Hematopoietic multipotent progenitor cell treated with erythropoietin and hydrocortisone succinate and interleukin-3 and kit ligand, for 6 days (in vitro differentiated cells): ENCODE data around the gene ANXA3.
"Not testable (repeated sequence)": the region's sequence is repeated elsewhere in the genome, so short reads cannot be mapped to it uniquely, and the experiment has no call there.

Experiments used
- DNase-seq: peaks from one replicate; pipeline ENCODE4 v3.0.0-alpha.2; 2015

ANXA3 gene

DNA sequence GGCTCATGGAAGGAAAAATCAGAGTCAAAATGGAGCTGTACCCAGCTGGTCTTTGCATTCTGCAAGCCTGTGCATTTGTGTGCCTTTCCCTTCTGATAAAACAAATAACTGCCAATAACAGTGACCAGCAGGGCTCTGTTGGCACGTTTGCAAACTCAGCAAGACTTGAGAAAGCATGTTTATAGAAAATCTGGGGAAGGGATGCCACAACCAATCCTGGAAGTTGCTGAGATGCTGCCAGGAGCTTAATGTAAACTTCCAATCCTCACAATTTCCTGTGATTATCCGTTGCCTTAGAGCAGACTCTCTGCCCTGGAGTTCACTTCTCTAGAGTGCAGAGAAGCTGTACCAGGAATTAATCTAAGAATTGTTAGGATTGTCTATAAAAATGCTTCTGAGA lies 6.9 kb upstream of the ANXA3 start:
- no peak for DNase-seq

DNA sequence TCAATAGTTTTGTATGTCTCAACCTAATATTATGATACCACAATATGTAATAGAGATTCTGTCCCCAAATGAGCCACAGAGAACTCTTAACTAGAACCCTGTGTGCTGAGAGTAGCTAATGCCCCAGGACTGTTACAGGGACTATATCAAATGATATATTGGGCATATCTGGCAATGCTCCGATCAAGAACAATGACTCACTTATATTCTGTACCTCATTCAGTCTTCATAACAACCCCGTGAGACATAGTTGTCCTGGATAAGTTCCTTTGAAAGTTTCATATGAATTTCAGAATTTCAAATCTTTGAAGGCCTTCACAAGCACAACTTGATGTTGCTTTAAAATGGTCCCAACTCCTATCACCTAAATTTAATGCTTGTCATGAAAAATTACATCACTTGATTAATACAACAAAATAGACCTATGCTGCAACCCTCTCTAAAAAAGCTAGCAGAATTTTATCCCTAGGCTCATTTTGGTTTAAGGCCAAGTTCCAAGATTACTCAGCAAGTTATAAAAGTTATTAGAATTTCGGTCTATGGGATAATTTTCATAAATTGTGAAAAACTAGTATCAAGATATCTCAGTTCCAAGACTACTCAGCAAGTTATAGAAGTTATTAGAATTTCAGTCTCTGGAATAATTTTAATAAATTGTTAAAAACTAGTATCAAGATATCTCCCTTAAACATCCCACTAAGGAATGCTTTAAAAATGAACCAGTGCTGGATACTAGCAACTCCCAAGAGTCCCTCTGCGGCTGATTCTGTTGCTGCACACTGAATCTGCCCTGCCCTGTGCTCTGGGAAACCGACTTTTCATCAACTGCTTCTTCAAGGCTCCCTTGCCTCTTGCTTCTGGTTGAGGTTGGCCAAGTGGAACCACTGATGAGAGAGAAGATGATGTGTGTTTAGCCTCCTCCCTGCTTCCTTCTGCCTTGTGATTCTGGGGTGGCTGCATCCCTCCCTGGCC lies 6.0 kb upstream of the ANXA3 start:
- no peak for DNase-seq

- DNase-seq: not testable (repeated sequence)
Measured at GRCh38 chr4:78547899-78548298, 3.7 kb upstream of the ANXA3 start.

DNA sequence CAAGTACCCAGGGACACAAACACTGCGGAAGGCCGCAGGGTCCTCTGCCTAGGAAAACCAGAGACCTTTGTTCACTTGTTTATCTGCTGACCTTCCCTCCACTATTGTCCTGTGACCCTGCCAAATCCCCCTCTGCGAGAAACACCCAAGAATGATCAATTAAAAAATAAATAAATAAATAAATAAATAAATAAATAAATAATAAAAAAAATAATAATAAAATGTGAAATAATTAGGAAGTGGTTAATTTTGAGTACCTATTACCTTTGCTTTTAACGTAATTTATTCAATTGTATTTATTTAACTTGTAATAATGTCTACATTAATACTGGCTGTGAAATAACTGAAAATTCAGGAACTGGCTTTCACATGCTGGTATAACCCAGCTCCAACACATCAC lies 2.7 kb upstream of the ANXA3 start:
- DNase-seq: not testable (repeated sequence)

DNA sequence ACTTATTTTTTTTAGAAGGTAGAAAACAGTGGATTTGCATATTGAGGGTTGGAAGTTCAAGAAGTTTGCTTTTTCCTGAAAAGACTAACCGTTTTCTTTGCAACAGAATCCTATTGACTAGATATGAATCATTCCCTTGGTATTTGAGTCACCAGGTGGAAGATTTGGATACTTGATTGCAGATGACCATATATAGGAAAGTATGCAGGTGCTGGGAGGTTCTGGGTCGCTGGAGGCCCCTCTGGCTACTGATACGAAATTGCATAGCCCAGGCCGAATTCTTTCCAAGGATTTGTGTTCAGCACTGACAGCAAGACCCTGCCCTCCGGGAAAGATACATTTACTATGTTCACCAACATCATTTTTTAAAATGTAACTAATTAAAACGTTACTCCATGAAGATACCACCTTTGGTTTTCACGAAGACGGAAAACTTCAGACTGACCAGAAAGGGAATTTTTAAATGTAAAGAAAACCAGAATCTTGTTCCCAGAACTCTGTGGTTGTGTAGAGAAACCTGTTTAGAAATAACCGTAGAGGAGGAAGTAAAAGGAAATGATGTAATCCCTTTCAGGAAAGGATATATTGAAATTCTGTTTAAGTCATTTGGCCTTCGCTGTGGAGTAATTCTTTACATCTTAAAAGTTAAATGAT lies 946 bp downstream of the ANXA3 start:
- DNase-seq: peak; percentile 27

GRCh38 chr4:78553043-78553396 lies 1.4 kb downstream of the ANXA3 start:
- DNase-seq: no peak

GRCh38 chr4:78553529-78554060 lies 2.0 kb downstream of the ANXA3 start:
- no peak for DNase-seq

DNA sequence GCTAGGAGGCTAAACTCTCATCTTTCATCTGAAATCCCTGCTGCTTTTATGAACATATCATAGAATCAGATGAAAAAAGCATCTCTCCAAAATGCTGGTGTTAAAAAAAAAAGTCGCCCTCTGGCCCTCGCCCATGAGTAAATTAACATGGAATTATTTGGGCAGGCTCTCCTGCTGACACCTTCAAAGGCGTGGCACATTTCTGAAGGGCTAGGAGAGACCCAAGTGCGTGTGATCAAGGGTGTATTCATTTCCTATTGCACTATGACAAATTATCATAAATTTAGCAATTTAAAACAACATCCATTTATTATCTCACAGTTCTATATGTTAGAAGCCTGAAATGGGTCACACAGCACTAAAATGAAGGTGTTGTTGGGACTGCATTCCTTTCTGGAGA lies 5.1 kb downstream of the ANXA3 start:
- DNase-seq: no peak

- no peak for DNase-seq
Measured at GRCh38 chr4:78557841-78558240, 6.3 kb downstream of the ANXA3 start.

DNA sequence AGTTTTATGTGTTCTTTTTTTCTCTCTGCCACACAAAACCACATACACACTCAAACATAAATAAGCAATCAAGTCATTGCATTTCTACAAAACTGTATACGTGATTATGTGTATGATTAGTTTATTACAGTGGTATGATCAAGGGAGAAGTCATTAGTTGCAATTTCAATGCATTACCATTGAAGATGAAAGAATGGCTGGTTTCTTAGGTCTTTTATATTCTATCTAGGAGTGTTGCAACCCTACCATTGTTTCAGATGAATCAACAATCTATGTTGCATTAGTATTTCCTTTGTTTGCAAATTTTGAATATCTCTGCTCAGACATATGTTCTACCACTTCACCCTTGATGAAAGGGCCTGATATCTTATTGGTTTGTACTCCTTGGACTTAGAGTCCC lies 6.8 kb downstream of the ANXA3 start:
- DNase-seq: no peak

GRCh38 chr4:78560296-78560963 lies 8.9 kb downstream of the ANXA3 start:
- DNase-seq: no peak

- DNase-seq: no peak
Measured at GRCh38 chr4:78561677-78562076, 10.1 kb downstream of the ANXA3 start.

- DNase-seq: no peak
Measured at GRCh38 chr4:78562687-78563086, 11.1 kb downstream of the ANXA3 start.

- no peak for DNase-seq
Measured at GRCh38 chr4:78565971-78566372, 14.4 kb downstream of the ANXA3 start.

- peak; percentile 18 for DNase-seq
Measured at GRCh38 chr4:78566834-78567499, 15.4 kb downstream of the ANXA3 start.

GRCh38 chr4:78567500-78568060 lies 16.0 kb downstream of the ANXA3 start:
- no peak for DNase-seq

DNA sequence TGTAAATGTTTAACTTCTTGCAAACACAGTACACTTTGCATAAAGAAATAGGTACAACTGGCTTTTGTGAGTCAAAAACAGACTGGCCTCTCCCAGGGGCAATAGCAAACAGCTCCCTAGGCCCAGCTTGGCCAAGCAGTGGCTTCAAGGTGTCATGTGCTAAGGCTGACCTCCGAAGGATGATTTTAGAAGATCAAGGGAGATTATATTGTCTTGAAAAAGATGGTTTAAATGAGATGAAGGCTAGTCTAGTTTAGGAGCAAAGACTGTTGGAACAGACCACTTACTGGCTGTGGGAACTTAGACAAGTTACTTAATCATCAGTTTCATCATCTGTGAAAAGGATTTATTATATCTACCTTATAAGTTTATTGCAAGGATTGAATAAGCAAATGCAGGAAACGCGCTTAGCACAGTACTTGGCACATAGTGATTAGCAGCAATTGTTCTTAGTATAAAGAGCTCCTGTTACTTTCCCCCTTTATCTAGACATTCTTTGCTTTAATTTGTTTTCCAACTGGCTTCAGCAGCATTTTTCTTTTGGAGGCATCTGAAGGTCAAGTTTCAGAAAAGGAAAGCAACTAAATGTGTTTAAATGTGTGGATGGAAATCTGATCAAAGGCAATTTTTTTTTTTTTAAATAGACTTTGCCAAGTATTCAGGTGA lies 17.2 kb downstream of the ANXA3 start:
- DNase-seq: no peak

GRCh38 chr4:78569306-78569821 lies 17.8 kb downstream of the ANXA3 start:
- DNase-seq: no peak

DNA sequence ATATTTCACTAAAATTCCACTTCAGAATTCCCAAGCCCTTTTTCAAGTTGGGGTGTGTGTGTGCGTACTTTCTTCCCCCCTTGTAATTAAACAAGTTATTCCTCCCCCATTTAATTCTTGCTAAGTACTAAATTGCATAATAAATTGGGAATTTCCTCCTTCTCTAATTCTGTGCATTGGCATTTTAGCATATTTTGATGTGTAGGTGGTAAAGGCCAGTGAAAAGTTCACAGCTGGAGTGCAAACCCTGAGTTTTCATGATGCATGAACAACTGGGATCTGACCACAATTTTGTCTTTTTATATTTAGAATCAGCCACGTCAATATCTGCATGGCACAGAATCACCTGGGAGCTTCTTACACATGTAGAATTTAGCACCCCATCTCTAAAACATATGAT lies 18.5 kb downstream of the ANXA3 start:
- DNase-seq: no peak

GRCh38 chr4:78571804-78572203 lies 20.2 kb downstream of the ANXA3 start:
- DNase-seq: no peak

GRCh38 chr4:78578674-78579425 lies 27.3 kb downstream of the ANXA3 start:
- DNase-seq: no peak
